ENCODE measurements around the gene IFNGR2.

IFNGR2 gene

DNA sequence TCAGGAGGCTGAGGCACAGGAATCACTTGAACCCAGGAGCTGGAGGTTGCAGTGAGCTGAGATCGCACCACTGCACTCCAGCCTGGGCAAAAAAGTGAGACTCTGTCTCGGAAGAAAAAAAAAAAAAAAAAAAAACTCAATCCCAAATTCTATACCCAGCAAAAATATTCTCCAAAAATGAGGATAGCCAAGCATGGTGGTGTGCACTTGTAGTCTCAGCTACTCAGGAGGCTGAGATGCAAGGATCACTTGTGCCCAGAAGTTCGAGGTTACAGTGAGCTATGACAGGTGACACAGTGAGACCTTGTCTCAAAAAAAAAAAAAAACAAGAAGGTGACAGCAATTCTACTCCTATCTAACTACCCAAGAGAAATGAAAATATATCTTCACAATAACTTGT, 70.1 kb downstream of the IFNGR2 start:
- TF ChIP-seq JUND (IDR thresholded peaks at IDR 0.05; ENCODE audit: low read depth): no peak
- no peak for DNase-seq (ENCODE audit: low read depth in 1 of 2, low spot score in 1 of 2)
- in situ Hi-C loops (cut with HindIII; ENCODE audit: low pct_unique_long_range_greater_than_20kb, low sequenced_read_pairs): no loop called here

DNA sequence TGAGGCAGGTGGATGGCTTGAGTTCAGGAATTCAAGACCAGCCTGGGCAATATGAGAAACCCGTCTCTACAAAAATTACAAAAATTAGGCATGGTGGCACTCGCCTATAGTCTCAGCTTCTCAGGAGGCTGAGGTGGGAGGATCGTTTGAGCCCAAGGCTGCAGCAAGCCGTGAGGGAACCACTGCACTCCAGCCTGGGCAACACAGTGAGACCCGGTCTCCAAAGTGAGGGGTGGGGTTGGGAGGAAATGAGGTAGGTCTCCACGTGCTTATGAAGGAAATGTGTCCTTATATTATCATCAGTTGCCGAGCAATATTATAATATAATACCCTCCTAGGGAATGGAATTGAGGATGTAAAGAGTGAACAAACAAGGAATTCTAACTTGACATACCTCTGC, 73.9 kb downstream of the IFNGR2 start:
- TF ChIP-seq JUND (IDR thresholded peaks at IDR 0.05; ENCODE audit: low read depth): no peak
- no peak for DNase-seq (ENCODE audit: low read depth in 1 of 2, low spot score in 1 of 2)
- in situ Hi-C loops (cut with HindIII; ENCODE audit: low pct_unique_long_range_greater_than_20kb, low sequenced_read_pairs): no loop called here

DNA sequence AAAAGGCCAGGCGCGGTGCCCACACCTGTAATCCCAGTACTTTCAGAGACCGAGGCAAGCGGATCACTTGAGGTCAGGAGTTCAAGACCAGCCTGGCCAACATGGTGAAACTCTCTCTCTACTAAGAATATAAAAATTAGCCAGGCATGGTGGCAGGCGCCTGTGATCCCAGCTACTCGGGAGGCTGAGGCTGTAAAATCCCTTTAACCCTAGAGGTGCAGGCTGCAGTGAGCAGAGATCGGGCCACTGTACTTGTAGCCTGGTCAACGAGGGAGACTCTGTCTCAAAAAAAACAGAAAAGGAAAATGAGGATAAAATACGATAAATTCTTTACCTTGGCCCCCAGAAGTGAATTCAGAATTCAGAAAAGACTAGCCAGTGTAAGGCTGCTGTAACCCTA, 75.0 kb downstream of the IFNGR2 start:
- no peak for TF ChIP-seq JUND (IDR thresholded peaks at IDR 0.05; ENCODE audit: low read depth)
- in situ Hi-C loops (cut with HindIII; ENCODE audit: low pct_unique_long_range_greater_than_20kb, low sequenced_read_pairs): no loop called here
- no peak for DNase-seq (ENCODE audit: low read depth in 1 of 2, low spot score in 1 of 2)

- in situ Hi-C loops (cut with HindIII; ENCODE audit: low pct_unique_long_range_greater_than_20kb, low sequenced_read_pairs): no loop called here
- no peak for TF ChIP-seq JUND (IDR thresholded peaks at IDR 0.05; ENCODE audit: low read depth)
- DNase-seq (ENCODE audit: low read depth in 1 of 2, low spot score in 1 of 2): peak; percentile 17 to 56
Observed at GRCh38 chr21:33478935-33479678, 75.9 kb downstream of the IFNGR2 start.

GRCh38 chr21:33479679-33480480, 76.7 kb downstream of the IFNGR2 start, which contains the start of gene TMEM50B:
Gene TMEM50B (minus strand): TSS chr21:33479974. CDS start chr21:33468885, 11,089 bp downstream.
- in situ Hi-C loops (cut with HindIII; ENCODE audit: low pct_unique_long_range_greater_than_20kb, low sequenced_read_pairs): no loop called here
- no peak for TF ChIP-seq JUND (IDR thresholded peaks at IDR 0.05; ENCODE audit: low read depth)
- peak; percentile 93 to 97 for DNase-seq (ENCODE audit: low read depth in 1 of 2, low spot score in 1 of 2)

- in situ Hi-C loops (cut with HindIII; ENCODE audit: low pct_unique_long_range_greater_than_20kb, low sequenced_read_pairs): no loop called here
- TF ChIP-seq JUND (IDR thresholded peaks at IDR 0.05; ENCODE audit: low read depth): no peak
- no peak for DNase-seq (ENCODE audit: low read depth in 1 of 2, low spot score in 1 of 2)
Observed at GRCh38 chr21:33480481-33481103, 77.4 kb downstream of the IFNGR2 start.

DNA sequence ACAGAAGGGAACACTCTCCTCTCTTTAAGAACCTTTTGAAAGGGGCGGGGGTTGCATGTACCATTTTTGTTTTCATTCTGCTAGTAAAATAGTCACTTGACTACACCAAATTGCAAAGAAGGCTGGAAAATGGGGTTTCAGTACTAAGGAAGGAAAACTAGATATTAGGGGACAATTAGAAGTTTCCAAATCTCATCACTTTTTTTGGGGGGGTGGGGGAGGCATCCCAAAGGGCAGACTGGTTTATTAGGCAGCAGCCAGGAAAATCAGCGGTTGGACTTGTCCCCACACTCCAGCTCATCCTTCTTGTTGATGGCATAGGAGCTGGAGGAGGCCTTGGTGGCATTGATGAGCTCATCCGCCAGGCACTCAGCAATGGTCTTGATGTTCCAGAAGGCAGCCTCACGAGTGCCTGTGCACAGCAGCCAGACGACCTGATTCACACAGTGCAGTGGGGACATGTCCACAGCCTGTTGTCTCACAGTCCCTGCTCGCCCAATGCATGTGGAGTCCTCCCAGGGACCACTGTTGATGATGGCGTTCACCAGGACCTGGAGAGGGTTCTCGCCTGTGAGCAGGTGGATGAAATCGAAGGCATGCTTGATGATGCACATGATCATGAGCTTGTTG, 78.2 kb downstream of the IFNGR2 start:
- in situ Hi-C loops (cut with HindIII; ENCODE audit: low pct_unique_long_range_greater_than_20kb, low sequenced_read_pairs): no loop called here
- no peak for DNase-seq (ENCODE audit: low read depth in 1 of 2, low spot score in 1 of 2)
- TF ChIP-seq JUND (IDR thresholded peaks at IDR 0.05; ENCODE audit: low read depth): no peak
